Measurements from ENCODE around the gene CADPS2.

CADPS2 gene

DNA sequence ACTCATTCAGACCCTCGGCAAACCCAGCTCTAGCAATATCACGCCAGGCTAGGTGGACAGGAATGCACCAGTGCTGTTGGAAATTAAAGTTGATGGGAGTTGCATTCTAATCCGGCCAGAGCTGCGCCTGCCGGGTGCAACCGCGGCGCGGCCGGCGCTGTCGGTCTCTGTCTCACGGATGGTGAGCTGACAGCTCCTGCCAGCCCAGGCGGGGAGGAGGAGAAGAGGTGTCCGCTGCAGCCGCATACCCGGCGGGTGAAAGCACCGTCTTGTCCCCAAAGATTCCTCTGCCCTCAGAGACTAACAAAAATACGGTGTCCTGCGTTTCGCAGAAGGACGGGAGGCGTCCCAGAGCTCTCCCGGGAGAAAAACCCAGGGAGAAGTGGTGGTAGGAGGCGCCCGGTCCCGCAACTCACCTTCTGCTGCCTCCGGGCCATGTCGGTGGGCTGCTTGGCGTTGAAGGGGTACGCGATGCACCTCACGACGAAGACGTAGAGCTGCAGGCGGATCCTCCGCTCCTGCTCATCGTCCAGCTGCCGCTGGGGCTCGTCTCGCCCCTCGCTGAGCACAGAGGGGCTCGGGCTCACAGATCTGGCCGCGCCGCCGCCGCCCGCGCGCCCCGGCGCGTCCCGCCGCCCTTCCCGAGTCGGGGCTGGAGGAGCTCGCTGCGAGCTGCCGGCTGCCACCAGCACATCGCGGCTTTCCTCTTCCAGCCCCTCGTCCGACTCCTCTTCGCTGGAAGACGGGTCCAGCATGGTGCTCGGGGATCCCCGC, 490 bp downstream of the CADPS2 start:
- DNase-seq (ENCODE audit: insufficient read length) (peak; percentile 37), FAIRE-seq (peak; percentile 33)
- no peak for TF ChIP-seq TAF1 (IDR thresholded peaks at IDR 0.05; ENCODE audit: borderline replicate concordance, low read depth, low read length)
- no peak for TF ChIP-seq POLR2AphosphoS5 (IDR thresholded peaks at IDR 0.05; ENCODE audit: low read depth, low read length)
- no peak for TF ChIP-seq POLR2A (IDR thresholded peaks at IDR 0.05; ENCODE audit: low read depth, low read length)

DNA sequence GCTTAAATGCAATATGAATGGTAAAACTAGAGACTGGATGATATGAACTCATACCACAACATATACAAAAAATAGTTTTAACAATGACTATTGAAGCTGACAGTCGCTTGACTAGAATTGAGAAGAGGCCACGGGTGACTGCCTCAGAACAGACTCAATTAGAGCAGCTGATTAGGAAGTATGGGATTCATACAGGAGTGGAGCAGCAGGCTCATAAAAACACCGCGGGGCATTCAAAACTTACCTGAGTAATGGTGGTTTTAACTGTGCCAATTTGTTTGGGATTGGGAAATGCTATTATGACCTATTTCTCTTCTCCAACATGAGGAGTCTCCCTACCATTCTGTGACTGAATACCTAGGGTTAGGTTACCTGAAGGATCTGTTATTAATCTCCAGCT, 2.1 kb downstream of the CADPS2 start:
- DNase-seq (ENCODE audit: insufficient read length): no peak
- TF ChIP-seq TAF1 (IDR thresholded peaks at IDR 0.05; ENCODE audit: borderline replicate concordance, low read depth, low read length) (no peak), POLR2AphosphoS5 (IDR thresholded peaks at IDR 0.05; ENCODE audit: low read depth, low read length) (no peak), POLR2A (IDR thresholded peaks at IDR 0.05; ENCODE audit: low read depth, low read length) (no peak)
- no peak for FAIRE-seq

DNA sequence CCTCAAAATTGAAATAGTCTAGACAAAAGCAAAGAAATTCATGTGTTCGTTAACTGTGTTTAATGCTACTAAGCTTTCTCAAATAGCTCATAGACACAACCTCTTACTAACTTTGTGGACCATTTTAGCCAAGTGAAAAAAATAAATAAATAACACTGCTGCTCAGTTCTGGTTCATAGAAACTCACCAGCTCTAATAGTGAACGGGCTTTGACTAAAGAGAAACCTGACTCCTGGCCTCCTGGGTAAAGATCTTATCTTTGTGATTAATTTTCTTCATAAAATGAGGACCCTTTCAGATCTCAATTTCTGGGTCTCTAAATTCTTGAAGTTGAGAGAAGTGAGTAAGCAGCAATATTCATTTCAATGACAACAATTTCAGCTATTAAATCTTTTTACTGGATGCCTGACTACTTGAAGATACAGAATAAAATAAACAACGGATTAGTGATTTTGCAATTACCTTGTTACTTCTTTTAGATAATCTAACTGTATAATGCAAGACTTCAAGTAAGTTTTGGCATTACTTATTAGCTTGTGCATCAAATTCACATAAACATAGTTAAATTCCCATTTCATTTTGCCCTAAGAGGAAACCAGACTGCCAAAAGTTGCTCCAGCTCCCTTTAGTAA, 3.1 kb downstream of the CADPS2 start:
- TF ChIP-seq POLR2AphosphoS5 (IDR thresholded peaks at IDR 0.05; ENCODE audit: low read depth, low read length): no peak
- no peak for TF ChIP-seq TAF1 (IDR thresholded peaks at IDR 0.05; ENCODE audit: borderline replicate concordance, low read depth, low read length)
- TF ChIP-seq POLR2A (IDR thresholded peaks at IDR 0.05; ENCODE audit: low read depth, low read length): no peak
- DNase-seq (ENCODE audit: insufficient read length) (no peak), FAIRE-seq (no peak)

DNA sequence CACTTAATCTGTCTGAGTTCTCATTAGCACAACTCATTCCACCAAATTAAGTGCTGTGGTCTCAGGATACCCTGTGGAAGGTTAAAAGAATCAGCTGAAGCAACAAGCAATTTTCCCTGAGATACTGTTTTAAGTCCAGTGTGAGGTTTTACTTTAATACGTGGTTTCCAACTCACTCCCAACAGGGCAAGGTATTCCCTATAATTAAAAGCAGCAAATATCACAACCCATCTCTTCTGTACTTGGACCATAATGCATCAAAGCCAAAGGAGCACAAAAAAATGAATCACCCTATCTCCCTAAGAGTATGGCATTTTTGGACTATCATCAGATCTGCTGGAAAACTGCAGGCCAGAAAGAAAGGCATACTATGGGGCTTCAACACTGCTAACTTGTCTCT, 4.9 kb downstream of the CADPS2 start:
- FAIRE-seq: no peak

DNA sequence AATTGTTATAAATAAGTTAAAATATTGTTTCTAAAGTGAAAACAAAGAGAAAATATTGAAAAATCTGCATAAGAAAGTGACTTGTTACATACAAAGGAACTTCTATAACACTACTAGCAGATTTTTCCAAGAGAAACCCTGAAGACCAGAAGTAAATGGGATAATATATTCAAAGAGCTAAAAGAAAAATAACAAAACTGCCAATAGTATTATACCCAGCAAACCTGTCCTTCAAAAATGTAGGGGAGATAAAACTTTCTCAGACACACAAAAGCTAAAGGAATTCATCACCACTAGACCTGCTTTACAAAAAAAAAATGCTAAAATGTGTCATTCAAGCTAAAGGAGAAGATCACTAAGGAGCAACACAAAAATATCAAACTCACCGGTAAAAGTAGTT, 17.0 kb downstream of the CADPS2 start:
- TF ChIP-seq POLR2A (IDR thresholded peaks at IDR 0.05; ENCODE audit: low read depth, low read length) (no peak), TAF1 (IDR thresholded peaks at IDR 0.05; ENCODE audit: borderline replicate concordance, low read depth, low read length) (no peak), POLR2AphosphoS5 (IDR thresholded peaks at IDR 0.05; ENCODE audit: low read depth, low read length) (no peak)
- no peak for DNase-seq (ENCODE audit: insufficient read length)
- FAIRE-seq: no peak

More for the DNA sequence above, 4.9 kb downstream of the CADPS2 start:
- TF ChIP-seq TAF1 (IDR thresholded peaks at IDR 0.05; ENCODE audit: borderline replicate concordance, low read depth, low read length) (no peak), POLR2A (IDR thresholded peaks at IDR 0.05; ENCODE audit: low read depth, low read length) (no peak), POLR2AphosphoS5 (IDR thresholded peaks at IDR 0.05; ENCODE audit: low read depth, low read length) (no peak)
- no peak for DNase-seq (ENCODE audit: insufficient read length)

DNA sequence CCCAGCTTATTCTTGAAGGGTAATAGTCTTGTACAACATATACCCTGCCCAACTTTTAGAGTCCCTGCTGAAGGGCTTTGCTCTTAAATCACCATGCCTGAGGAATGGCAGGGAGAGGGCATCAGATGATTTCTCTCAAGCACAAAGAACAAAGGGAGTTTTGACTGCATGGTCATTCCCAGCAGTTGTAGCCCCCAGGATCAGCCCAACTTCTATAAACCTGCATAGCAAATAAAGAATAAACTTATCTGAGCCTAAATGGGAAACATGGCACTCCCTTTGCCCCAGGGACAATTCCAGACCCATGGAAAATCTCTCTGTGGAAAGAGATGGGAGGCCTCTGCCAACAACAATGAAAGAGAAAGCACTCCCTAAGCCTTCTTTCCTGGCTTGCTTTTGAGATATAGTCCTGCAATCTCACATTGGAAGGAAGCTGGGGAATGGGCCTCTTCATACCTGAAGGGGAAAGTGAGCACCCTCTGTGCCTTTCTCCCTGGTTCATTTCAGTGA, 18.7 kb downstream of the CADPS2 start:
- FAIRE-seq (no peak), DNase-seq (ENCODE audit: insufficient read length) (no peak)
- TF ChIP-seq TAF1 (IDR thresholded peaks at IDR 0.05; ENCODE audit: borderline replicate concordance, low read depth, low read length) (no peak), POLR2AphosphoS5 (IDR thresholded peaks at IDR 0.05; ENCODE audit: low read depth, low read length) (no peak), POLR2A (IDR thresholded peaks at IDR 0.05; ENCODE audit: low read depth, low read length) (no peak)

DNA sequence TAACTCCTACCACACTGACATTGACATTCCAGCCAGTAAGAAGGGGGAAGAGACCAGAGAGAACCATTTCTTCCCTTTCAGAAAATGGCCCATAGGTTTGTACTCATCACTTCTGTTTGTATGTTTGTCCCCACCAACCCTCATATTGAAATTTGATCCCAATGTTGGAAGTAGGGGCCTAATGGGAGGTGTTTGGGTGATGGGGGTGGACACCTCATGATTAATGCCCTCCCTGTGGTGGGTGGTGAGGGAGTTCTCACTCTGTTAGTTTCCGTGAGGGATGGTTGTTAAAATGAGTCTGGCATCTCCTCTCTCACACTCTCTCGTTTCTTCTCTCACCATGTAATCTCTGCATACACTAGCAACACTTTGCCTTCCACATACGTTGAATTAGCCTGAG, 21.4 kb downstream of the CADPS2 start:
- TF ChIP-seq TAF1 (IDR thresholded peaks at IDR 0.05; ENCODE audit: borderline replicate concordance, low read depth, low read length): no peak
- no peak for TF ChIP-seq POLR2A (IDR thresholded peaks at IDR 0.05; ENCODE audit: low read depth, low read length)
- no peak for TF ChIP-seq POLR2AphosphoS5 (IDR thresholded peaks at IDR 0.05; ENCODE audit: low read depth, low read length)
- DNase-seq (ENCODE audit: insufficient read length): no peak
- no peak for FAIRE-seq

DNA sequence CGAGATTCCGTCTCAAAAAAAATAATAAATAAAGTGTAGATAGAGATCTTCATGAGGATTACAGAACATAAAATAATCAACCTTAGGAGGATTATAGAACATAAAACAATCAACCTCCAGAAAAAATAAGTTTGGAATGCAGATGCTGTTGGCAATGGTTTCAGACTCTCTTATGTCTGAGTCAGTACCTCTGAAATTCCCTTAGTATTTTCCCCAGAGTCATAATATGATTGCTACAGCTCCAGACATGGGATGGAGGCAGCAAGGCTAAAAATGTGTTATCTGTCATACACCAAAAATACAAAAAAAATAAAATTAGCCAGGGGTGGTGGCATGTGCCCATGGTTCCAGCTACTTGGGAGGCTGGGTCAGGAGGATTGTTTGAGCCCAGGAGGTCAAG, 22.2 kb downstream of the CADPS2 start:
- DNase-seq (ENCODE audit: insufficient read length) (no peak), FAIRE-seq (no peak)
- no peak for TF ChIP-seq POLR2AphosphoS5 (IDR thresholded peaks at IDR 0.05; ENCODE audit: low read depth, low read length)
- no peak for TF ChIP-seq POLR2A (IDR thresholded peaks at IDR 0.05; ENCODE audit: low read depth, low read length)
- TF ChIP-seq TAF1 (IDR thresholded peaks at IDR 0.05; ENCODE audit: borderline replicate concordance, low read depth, low read length): no peak

DNA sequence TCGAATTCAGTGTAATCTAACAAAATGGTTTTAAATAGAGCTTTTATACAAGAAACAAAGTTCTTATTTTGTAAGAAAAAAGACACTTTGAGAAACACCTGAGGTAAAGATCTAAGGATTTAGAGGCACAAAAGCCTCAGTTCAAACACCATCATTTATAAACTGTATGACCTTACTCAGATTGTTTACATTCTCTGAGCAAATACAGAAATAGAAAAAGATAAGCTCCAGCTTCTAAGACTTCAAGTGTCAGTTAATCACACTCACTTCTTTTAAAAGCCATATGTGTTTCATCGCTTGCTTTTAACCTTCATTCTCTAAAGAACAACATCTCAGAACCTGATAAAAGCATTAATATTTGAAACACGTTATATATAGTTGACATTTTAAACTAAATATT, 27.9 kb downstream of the CADPS2 start:
- DNase-seq (ENCODE audit: insufficient read length): no peak
- TF ChIP-seq TAF1 (IDR thresholded peaks at IDR 0.05; ENCODE audit: borderline replicate concordance, low read depth, low read length) (no peak), POLR2AphosphoS5 (IDR thresholded peaks at IDR 0.05; ENCODE audit: low read depth, low read length) (no peak), POLR2A (IDR thresholded peaks at IDR 0.05; ENCODE audit: low read depth, low read length) (no peak)
- FAIRE-seq: no peak

DNA sequence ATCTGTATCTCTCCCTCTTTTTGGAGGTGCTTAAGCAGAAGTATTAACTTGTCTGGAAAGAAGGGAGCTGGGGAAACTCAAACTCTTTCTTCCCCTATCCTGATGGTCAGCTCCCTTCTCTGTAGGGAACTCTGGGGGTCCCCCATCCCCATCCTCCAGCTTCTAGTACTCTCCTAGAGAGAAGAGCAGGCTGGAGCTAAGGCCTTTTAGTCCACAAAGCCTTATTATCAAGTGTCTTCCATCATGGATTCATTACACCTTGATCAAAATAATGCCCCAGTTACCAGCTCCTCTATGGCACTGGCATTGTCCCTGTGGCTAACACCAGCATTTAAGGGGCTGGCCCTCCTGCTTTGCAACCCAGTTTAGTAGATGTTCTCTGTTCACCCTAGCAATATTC, 35.7 kb downstream of the CADPS2 start:
- FAIRE-seq: no peak
- DNase-seq (ENCODE audit: insufficient read length): no peak
- TF ChIP-seq TAF1 (IDR thresholded peaks at IDR 0.05; ENCODE audit: borderline replicate concordance, low read depth, low read length) (no peak), POLR2AphosphoS5 (IDR thresholded peaks at IDR 0.05; ENCODE audit: low read depth, low read length) (no peak), POLR2A (IDR thresholded peaks at IDR 0.05; ENCODE audit: low read depth, low read length) (no peak)

DNA sequence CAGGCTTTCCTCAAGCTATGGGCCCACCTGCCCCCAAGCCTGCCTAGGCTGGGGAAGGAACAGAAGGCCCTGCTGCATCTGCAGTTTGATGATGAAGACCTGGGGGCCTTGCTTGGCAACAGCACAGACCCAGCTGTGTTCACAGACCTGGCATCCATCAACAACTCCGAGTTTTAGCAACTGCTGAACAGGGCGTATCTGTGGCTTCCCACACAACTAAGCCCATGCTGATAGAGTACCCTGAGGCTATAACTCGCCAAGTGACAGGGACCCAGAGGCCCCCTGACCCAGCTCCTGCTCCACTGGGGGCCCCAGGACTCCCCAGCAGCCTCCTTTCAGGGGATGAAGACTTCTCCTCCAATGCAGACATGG, 36.3 kb downstream of the CADPS2 start:
- no peak for FAIRE-seq
- TF ChIP-seq POLR2AphosphoS5 (IDR thresholded peaks at IDR 0.05; ENCODE audit: low read depth, low read length) (no peak), POLR2A (IDR thresholded peaks at IDR 0.05; ENCODE audit: low read depth, low read length) (no peak), TAF1 (IDR thresholded peaks at IDR 0.05; ENCODE audit: borderline replicate concordance, low read depth, low read length) (no peak)
- no peak for DNase-seq (ENCODE audit: insufficient read length)
